Measurements from ENCODE around the gene ATP10B.

ATP10B gene

DNA sequence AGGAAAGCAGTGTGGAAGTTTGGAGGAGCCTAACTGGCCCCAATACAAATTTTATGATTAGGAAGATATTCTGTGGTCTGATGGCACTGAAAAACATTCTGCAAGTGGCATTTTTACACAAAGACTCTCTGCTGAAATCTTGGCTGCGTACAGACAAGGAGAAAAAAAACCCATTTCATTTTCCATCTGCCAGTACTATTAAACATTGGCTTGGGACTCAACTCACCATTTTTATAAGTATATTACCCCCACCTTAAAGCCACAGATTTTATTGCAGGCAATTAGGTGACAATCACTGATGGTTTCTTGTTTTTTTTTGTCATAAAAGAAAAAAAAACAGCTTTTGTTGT lies 223.4 kb downstream of the ATP10B start:
- DNase-seq, result no peak

DNA sequence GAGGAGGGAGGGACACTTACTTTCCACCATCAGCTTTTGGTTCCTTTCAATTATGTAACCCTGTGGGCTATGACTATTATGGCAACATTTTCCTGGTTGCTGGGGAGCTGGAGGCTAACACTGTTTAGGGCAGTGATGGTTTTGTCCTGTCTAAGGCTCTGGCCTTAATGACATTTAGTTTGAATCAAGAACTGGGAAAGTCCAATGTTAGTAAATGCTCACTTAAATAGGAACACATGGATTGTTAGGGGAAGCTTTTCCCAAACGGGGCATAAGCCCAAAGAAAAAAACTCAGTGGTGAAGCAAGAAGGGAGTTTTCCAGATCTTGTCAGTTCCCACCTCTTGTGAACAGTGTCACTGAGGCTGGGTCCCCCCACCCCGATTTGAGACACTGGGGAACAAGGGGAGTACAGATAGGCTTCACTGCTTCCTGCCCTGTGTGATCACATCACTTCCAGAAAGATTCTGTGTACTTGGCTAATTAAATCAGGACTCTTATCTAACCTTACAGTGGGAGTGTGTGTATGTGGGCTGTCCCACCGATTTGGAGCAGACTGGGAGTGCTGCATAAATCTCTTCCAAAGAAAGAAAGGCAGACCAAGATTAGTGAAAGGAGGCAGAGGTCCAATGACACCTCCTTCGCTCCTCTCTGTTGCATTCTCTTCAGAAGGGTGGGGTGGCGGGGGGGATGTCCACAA lies 223.9 kb downstream of the ATP10B start:
- peak; percentile 6 to 23 for DNase-seq

DNA sequence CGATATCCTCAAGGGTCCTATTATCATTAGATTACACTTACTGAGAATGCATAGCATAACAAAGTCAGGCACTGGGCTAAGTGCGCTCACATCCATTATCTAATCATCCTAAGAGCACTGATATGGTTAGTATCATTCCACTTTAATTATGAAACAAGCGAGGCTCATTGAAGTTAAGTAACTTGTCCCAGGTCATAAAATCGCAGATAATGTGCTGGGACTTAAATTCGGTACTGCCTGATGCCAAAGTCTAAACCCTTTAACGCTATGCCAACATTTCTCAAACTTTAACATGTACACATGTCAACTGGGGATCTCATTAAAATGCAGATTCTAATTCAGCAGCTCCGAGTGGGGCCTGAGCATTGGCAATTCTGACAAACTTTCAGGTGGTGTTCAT lies 225.7 kb downstream of the ATP10B start:
- DNase-seq, result no peak

DNA sequence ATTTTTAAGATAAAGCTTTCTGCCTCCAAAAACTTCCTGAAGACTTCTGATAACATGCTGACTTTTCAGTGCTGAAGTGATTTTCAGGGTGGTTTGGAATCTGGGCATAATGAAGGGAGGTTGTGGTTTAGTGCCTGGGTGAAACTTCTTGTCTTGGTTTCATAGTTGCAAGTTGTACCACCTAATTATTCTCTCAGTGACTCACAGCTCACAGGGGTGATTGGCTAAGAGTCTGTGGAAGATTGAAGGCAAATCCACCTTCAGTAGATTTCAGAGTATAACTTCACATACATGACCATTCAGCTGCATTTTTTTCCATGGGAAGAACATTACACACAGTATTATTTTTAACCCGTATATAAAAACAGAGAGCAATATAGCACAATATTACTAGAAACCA lies 230.5 kb downstream of the ATP10B start:
- no peak for DNase-seq

GRCh38 chr5:160620401-160620800 lies 231.6 kb downstream of the ATP10B start:
- DNase-seq, result no peak

- no peak for DNase-seq
Measured at GRCh38 chr5:160619381-160619780, 232.6 kb downstream of the ATP10B start.

- no peak for DNase-seq
Measured at GRCh38 chr5:160618286-160618685, 233.7 kb downstream of the ATP10B start.

- no peak for DNase-seq
Measured at GRCh38 chr5:160616712-160617497, 235.1 kb downstream of the ATP10B start.

- DNase-seq, result no peak
Measured at GRCh38 chr5:160614136-160614535, 237.9 kb downstream of the ATP10B start.

DNA sequence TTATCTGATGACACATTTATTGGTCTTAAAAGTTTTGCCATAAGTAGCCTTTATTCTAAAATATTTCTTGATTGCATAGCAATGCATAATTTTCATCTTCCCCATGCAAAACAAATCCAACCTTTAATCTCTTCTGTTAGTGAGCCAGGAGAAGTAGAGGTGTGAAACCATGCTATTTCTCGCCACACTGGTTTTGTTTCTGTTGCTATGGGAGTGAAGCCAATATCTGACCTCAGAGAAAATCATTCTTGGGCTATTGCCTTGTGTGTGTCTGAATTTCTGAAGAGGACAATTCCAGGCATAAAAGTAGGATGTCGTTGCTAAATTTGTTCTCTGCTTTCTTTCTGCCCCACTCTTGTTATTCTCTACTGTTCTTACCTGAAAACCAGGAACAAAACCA lies 246.7 kb downstream of the ATP10B start:
- no peak for DNase-seq

- DNase-seq, result no peak
Measured at GRCh38 chr5:160604484-160604883, 247.5 kb downstream of the ATP10B start.

GRCh38 chr5:160602744-160603143 lies 249.3 kb downstream of the ATP10B start:
- DNase-seq, result no peak

DNA sequence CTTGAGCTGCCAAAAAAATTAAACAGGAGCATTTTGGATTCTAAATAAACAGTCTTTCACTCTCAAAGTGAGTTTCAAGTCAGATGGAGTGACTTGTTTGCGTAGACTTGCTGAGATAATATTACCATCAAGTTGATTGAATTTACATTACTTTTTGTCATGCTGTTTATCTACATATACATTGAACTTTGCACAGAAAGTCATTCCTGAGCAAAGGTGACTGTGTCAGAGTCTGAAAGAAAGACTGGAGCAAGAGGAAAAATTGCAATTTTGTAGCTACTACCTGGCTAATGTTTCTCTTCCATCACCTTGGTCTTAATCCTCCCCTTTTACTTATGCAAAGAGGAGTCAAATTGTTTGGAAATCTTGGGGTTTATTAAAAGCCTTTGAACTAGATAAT lies 251.0 kb downstream of the ATP10B start:
- DNase-seq, result no peak

- no peak for DNase-seq
Measured at GRCh38 chr5:160573318-160573717, 278.7 kb downstream of the ATP10B start.

- no peak for DNase-seq
Measured at GRCh38 chr5:160567031-160567705, 284.8 kb downstream of the ATP10B start.

DNA sequence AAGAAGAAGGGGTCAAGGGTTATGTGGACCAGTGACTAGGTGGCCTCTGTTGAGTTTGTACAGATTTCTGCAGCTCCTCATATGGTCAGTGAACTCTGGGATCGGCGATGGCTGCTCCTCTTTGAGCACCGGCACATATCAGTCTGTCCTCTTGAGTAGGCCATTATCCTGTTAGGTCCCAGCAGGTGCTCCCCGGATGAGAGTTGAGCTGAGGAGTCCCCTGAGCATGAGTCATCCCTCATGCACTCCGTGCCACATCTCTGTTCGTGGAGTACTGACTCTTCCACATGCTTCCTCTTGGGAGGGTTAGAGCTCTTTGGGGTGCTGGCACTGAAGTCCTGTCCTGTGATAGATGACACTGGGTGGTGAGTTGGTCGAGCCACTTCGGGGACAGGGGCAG lies 286.6 kb downstream of the ATP10B start:
- no peak for DNase-seq

DNA sequence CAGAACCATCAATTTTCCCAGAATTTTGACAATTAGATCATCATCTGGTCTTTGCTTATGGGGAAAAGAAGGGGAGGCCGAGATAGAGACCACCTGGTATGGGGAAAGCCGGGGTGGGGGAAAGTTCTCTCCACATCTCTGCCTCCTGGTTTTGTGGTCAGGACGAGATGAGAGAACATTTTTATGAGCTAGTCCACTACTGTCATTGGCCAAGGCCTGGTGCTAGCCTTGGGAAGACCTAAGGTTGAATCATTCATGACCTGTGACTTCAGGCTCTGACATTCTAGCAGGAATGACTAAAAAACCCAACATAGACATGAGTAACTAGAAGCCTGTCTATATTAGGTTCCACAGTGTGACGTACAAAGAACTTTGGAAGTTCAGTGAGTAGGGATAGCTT lies 295.2 kb downstream of the ATP10B start:
- no peak for DNase-seq

DNA sequence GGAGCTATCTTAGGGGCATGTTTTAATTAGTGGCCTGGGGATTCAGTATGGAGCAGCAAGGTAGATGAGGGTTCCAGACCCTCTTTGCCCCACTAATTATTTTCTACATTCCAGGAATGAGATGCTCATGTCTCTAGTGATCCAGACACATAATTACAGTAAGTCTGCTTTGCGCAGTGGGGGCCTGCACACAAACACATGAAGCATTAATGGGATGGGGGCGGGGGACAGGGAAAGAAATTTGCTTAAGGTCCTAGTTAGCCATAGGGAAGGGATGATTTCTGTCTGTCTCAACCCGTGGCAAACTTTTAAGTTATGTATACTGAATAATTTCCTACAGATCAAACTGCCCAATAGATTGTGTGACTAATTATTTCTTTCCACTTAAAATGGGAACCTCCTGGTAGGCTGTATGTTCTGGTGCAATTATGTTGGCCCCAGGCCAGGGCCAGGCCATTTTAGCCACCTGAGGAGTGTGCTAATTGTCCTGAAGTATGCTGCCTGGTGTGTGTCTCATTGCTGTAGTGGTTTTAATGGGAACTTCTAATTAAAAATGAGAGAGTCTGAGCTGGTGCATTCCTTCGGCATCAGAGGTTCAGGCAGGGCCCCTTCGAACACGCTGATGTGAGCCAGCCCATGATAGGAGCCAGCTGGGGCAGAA lies 295.9 kb downstream of the ATP10B start:
- DNase-seq, result no peak

DNA sequence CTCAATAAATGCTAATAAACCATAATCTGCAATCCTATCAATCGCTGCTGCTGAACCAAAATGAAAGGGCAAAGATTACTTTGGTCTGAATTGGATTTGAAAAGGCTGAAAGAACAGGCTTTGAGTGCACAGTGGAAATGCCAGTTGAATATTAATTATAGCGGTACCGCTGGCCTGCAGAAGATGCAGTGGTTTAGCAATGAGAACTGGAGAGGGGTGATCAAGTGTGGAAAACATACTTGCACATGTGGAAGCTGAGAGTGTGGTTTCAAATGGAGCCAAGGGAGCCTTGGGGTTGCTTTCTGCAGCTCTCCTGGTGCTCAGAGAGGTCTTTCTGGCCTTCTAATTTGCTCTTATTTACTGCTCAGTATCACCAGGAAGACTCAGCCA lies 296.4 kb downstream of the ATP10B start:
- DNase-seq, result no peak

GRCh38 chr5:160550075-160550474 lies 301.9 kb downstream of the ATP10B start:
- DNase-seq, result no peak

DNA sequence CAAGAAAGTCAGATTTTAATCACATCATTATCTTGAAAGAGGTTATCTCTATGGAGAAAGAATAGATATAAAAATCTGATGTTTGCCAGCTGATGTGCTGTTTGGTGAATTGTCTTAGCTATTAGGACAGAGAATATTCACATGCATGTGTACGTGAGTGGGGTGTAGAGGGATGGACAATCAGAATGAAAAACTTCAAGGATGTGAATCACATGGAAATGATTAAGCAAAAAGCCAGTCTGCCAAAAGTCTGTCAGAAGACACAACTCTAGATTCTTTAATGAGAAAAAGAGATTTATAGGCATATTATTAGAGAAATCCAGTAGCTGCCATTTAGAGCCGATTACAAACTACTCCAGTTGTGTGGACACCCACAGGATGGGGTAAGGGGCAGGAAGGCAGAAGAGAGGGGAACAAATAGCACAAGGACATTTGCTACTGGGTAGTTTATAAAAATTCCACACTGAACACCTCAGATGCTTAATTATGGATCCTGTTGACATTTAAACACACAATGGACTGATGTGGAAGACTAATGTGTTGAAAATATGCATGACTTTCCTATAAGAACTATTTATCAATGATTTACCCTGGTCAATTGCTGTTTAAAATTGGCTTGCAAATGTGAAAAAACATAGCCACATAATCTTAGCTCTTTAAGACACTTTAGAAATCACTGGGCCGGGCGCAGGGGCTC lies 302.9 kb downstream of the ATP10B start:
- no peak for DNase-seq

GRCh38 chr5:160547872-160548271 lies 304.1 kb downstream of the ATP10B start:
- DNase-seq, result no peak

DNA sequence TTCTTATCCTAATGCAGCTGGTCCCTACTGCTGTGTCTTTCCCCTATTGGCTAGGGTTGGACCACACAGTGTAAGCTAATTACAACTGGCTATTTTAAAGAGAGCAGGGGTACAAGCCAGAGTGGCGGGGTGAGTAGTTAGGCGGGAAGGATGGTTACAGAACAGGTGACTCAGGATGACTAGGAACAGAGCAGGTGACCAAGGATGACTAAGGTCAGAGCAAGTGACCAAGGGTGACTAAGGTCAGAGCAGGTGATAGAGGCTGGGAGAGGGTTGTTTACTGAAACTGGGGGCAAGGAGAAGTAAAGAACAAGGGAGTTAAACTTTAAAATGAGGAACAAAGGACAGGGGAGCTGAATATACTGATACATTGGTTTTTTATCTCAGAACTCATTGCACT lies 304.9 kb downstream of the ATP10B start:
- no peak for DNase-seq

All from hippocampal formation (tissue), 2 donors.